HCT116 (cell line): ENCODE measurements around the gene CYREN. TPM values are rescaled to one million over a fixed set of nuclear protein-coding genes. Genes with fewer than 3 reads are reported as not detected.

Experiments
- ATAC-seq: fragments of 200-7000 bp; cut with Tn5 transposase; 2 replicates; pipeline ENCODE4 v1.9.1; 2020; ENCODE audit warnings: mild to moderate bottlenecking, moderate library complexity
- BruUV-seq: library from RNA; stranded (reverse); fragments of 400-500 nt; replicated peaks from 2 replicates; lab custom pipeline; 2021; lab: Mats Ljungman, UMichigan
- CTCF ChIA-PET: fragments of 300-600 bp; sonication (Branson Sonifier 250); formaldehyde crosslinking; loops from one replicate; lab custom pipeline; 2021; ENCODE audit warnings: antibody characterized with exemption; lab: Charles Lee
- POLR2A ChIA-PET: fragments of 300-600, 350-600 bp; sonication (Branson Sonifier 250); formaldehyde crosslinking; loops from one replicate; lab custom pipeline; 2021; ENCODE audit warnings: antibody characterized with exemption; lab: Charles Lee
- RAD21 ChIA-PET, 2 experiments: fragments of 300-600 bp; sonication (Branson Sonifier 250); formaldehyde crosslinking; loops; one replicate each; lab custom pipeline; 2023; ENCODE audit warnings: low total read pairs in 2 of 2; ENCODE audit not compliant: uncharacterized antibody in 2 of 2, unreplicated experiment in 2 of 2, low non-redundant PET in 1 of 2; lab: Charles Lee
- DNase-seq: peaks from one replicate; pipeline ENCODE4 v3.0.0-alpha.2; 2010; ENCODE audit warnings: low read depth, low spot score
- H2AFZ ChIP-seq: fragments of 200-600 bp; shearing (Covaris generic), sonication (generic); 2 replicates; pipeline ENCODE4 v1.6.1; 2017; ENCODE audit warnings: low read depth, mixed run types, mixed read lengths, antibody characterized with exemption, low read length; ENCODE audit not compliant: poor library complexity, severe bottlenecking
- H3K27ac ChIP-seq: 2 replicates; pipeline ENCODE4 v1.5.1; 2012; ENCODE audit warnings: low read depth, low read length
- H3K27me3 ChIP-seq: fragments of 200-600 bp; sonication (generic); 2 replicates; pipeline ENCODE4 v1.6.1; 2016; ENCODE audit warnings: mixed run types, low read length, mixed read lengths; ENCODE audit not compliant: insufficient read depth
- H3K36me3 ChIP-seq, 2 experiments: fragments of 200-500 bp in 1 of 2; fragments of 200-600 bp in 1 of 2; sonication (Bioruptor generic) in 1 of 2; sonication (generic) in 1 of 2; 2 replicates each; pipeline versions ENCODE4 v1.5.1 to v1.6.1; 2014 to 2016; ENCODE audit warnings: low read length in 2 of 2, inconsistent platforms in 1 of 2, mixed read lengths in 1 of 2, mixed run types in 1 of 2; ENCODE audit not compliant: insufficient read depth in 2 of 2, control insufficient read depth in 1 of 2
- H3K4me1 ChIP-seq, 2 experiments: fragments of 200-600 bp in 1 of 2; sonication (generic) in 1 of 2; 2 replicates each; pipeline versions ENCODE4 v1.5.1 to v1.6.1; 2012 to 2017; ENCODE audit warnings: low read length in 2 of 2, inconsistent platforms in 1 of 2, mild to moderate bottlenecking in 1 of 2, mixed read lengths in 1 of 2, mixed run types in 1 of 2, moderate library complexity in 1 of 2; ENCODE audit not compliant: insufficient read depth in 2 of 2, control insufficient read depth in 1 of 2
- H3K4me2 ChIP-seq: fragments of 200-600 bp; sonication (generic); 2 replicates; pipeline ENCODE4 v1.6.1; 2017; ENCODE audit warnings: mixed run types, low read length, mixed read lengths
- H3K4me3 ChIP-seq, 2 experiments: fragments of 200-600 bp in 1 of 2; sonication (generic) in 1 of 2; replicated peaks in 1 of 2; 2 replicates each; pipeline ENCODE4 v1.5.1; 2011 to 2016; ENCODE audit warnings: low read length in 2 of 2, control low read depth in 1 of 2, low read depth in 1 of 2, mild to moderate bottlenecking in 1 of 2, mixed read lengths in 1 of 2, mixed run types in 1 of 2
- H3K79me2 ChIP-seq: fragments of 200-600 bp; sonication (generic); 2 replicates; pipeline ENCODE4 v1.6.1; 2017; ENCODE audit warnings: mild to moderate bottlenecking, mixed run types, low read length, moderate library complexity, mixed read lengths; ENCODE audit not compliant: insufficient read depth
- H3K9ac ChIP-seq: fragments of 200-600 bp; sonication (generic); 2 replicates; pipeline ENCODE4 v1.6.1; 2016; ENCODE audit warnings: low read length, mixed read lengths
- H3K9me2 ChIP-seq: fragments of 200-600 bp; sonication (generic), shearing (Covaris generic); 2 replicates; pipeline ENCODE4 v1.6.1; 2017; ENCODE audit warnings: mixed run types, mild to moderate bottlenecking, moderate library complexity; ENCODE audit not compliant: insufficient read depth
- H3K9me3 ChIP-seq, 2 experiments: fragments of 200-500 bp in 1 of 2; fragments of 200-600 bp in 1 of 2; sonication (Bioruptor generic) in 1 of 2; sonication (generic) in 1 of 2; 2 replicates each; pipeline ENCODE4 v1.6.1; 2014 to 2017; ENCODE audit warnings: low read length in 2 of 2, mixed read lengths in 2 of 2, inconsistent platforms in 1 of 2, low read depth in 1 of 2, mild to moderate bottlenecking in 1 of 2, mixed run types in 1 of 2, moderate library complexity in 1 of 2; ENCODE audit not compliant: control insufficient read depth in 1 of 2, insufficient read depth in 1 of 2
- H4K20me1 ChIP-seq: fragments of 200-600 bp; sonication (generic), shearing (Covaris generic); 2 replicates; pipeline ENCODE4 v1.6.1; 2017; ENCODE audit warnings: mixed run types, mild to moderate bottlenecking, moderate library complexity; ENCODE audit not compliant: insufficient read depth
- ATF3 ChIP-seq: IDR thresholded peaks from 2 replicates; pipeline ENCODE4 v1.6.1; 2012
- CBX3 ChIP-seq: IDR thresholded peaks from 2 replicates; pipeline ENCODE4 v1.6.1; 2012; ENCODE audit warnings: low read depth
- EGR1 ChIP-seq: IDR thresholded peaks from 2 replicates; pipeline ENCODE4 v1.6.1; 2012; ENCODE audit warnings: low read depth
- EZH2phosphoT487 ChIP-seq: fragments of 200-600 bp; IDR thresholded peaks from 2 replicates; pipeline ENCODE4 v1.6.1; 2018; ENCODE audit warnings: antibody characterized with exemption, borderline replicate concordance
- MAX ChIP-seq: IDR thresholded peaks from 2 replicates; pipeline ENCODE4 v1.6.1; 2012
- POLR2A ChIP-seq: IDR thresholded peaks from 2 replicates; pipeline ENCODE4 v1.7.0; 2011; ENCODE audit warnings: borderline replicate concordance; ENCODE audit not compliant: insufficient read depth, insufficient read length; ENCODE audit errors: extremely low read depth
- POLR2AphosphoS5 ChIP-seq: IDR thresholded peaks from 2 replicates; pipeline ENCODE4 v1.6.1; 2011; ENCODE audit warnings: mild to moderate bottlenecking, low read depth, low read length, moderate library complexity
- SIN3A ChIP-seq: IDR thresholded peaks from 2 replicates; pipeline ENCODE4 v1.6.1; 2012; ENCODE audit warnings: low read depth
- SP1 ChIP-seq: IDR thresholded peaks from 2 replicates; pipeline ENCODE4 v1.6.1; 2012; ENCODE audit warnings: low read depth
- SRF ChIP-seq: IDR thresholded peaks from 2 replicates; pipeline ENCODE4 v1.6.1; 2012; ENCODE audit warnings: low read depth
- TCF7L2 ChIP-seq: IDR thresholded peaks from 2 replicates; pipeline ENCODE4 v1.7.0; 2011; ENCODE audit warnings: borderline replicate concordance, inconsistent platforms; ENCODE audit not compliant: insufficient read depth, insufficient read length; ENCODE audit errors: extremely low read depth
- ZFX ChIP-seq: fragments of 450-650 bp; IDR thresholded peaks from 2 replicates; pipeline ENCODE4 v1.6.1; 2017
- intact Hi-C: fragments of 100-400 bp; cut with micrococcal nuclease; formaldehyde crosslinking; loops from 2 replicates; pipeline ENCODE4 v1.10.0; 2022
- total RNA-seq: library from RNA; stranded (reverse); gene quantifications from one replicate; pipeline ENCODE4 v1.2.1, GENCODE V29; 2021; ENCODE audit not compliant: unreplicated experiment

CYREN gene
- total RNA-seq, 1 experiment from 2014 or later, result 54.5 TPM

DNA sequence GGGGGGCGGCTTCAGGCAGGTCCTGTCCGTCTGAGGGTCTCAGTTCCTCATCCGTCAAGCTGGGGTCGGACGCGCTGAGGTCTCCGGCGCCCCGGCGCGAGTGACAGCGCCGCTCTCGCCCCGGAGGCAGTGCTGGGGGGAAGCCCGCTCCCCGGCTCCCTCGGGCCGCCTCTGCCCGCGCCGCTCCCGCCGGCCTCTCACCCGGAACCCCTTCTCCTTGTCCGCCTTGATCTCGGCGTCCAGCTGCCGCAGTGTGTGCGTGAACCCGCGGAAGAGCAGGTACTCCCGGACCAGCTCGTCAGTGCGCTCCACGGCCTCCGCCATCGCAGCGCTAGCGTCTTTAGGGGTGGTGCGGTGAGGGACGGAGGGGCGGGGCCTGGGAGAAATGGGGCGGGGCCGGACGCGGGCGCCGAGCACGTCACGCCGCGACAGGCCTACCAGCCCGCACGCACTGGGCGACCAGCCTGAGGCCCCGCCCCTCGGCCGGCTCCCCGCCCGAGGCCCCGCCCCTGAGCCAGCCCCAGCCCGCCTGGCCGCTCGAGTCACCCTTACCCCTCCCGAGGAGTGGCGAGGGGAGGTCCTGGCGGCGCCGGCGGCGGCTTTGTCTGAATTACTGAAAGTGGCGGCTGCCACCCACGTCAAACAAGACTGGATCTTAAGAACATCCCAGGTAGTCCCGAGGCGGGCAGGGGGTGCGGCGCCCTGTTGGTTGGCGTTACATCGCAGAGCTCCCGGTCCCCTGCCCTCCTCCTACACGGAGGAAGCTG is 40.9 kb upstream of the CYREN start, which contains the start of gene WDR91 (continued):
- no peak for TF ChIP-seq ATF3
- peak; percentile 23; the same call in 1 of the 2 replicates for TF ChIP-seq MAX
- no peak for TF ChIP-seq CBX3

- TF ChIP-seq SRF (no peak), SIN3A (0 out of 2 replicates have a peak, but pooled peaks have one; percentile 18)
- TF ChIP-seq, all 23 proteins: peak for 1
- no peaks in the 10 kb centered on the region for H3K79me2 ChIP-seq
- H3K27me3 ChIP-seq, result no peaks in the 10 kb centered on the region
- DNase-seq (no peak), ATAC-seq (no peak; the same call in 1 of the 2 replicates)
- H3K36me3 ChIP-seq, result no peaks in the 10 kb centered on the region
- H3K4me2 ChIP-seq, result peak overlapping the region; percentile 91
- no peaks in the 10 kb centered on the region for H3K9me3 ChIP-seq
- no peaks in the 10 kb centered on the region for H3K9me2 ChIP-seq
- peak overlapping the region; percentile 73 for H3K9ac ChIP-seq
- intact Hi-C loops, result no loop called here
- no peak overlapping the region for H2AFZ ChIP-seq
- peak overlapping the region; percentile 24; the same call in 1 of the 2 replicates for H3K27ac ChIP-seq
- peak overlapping the region; percentile 63 to 81 for H3K4me3 ChIP-seq
- BruUV-seq, result no TSS peak
- ChIA-PET CTCF (interaction anchor here (1.2 kb wide), 1 partner anchor 225 kb away, joined by 3 read pairs; the partner anchor contains the start of gene AGBL3), RAD21 (no interaction called here), POLR2A (no interaction called here)
- H4K20me1 ChIP-seq, result no peaks in the 10 kb centered on the region
- H3K4me1 ChIP-seq, result peaks cover 5 to 7% of the 10 kb centered on the region in 2 experiments; a peak in 3 of 4 replicates
Measured at GRCh38 chr7:135210888-135211178, 40.3 kb upstream of the CYREN start.

DNA sequence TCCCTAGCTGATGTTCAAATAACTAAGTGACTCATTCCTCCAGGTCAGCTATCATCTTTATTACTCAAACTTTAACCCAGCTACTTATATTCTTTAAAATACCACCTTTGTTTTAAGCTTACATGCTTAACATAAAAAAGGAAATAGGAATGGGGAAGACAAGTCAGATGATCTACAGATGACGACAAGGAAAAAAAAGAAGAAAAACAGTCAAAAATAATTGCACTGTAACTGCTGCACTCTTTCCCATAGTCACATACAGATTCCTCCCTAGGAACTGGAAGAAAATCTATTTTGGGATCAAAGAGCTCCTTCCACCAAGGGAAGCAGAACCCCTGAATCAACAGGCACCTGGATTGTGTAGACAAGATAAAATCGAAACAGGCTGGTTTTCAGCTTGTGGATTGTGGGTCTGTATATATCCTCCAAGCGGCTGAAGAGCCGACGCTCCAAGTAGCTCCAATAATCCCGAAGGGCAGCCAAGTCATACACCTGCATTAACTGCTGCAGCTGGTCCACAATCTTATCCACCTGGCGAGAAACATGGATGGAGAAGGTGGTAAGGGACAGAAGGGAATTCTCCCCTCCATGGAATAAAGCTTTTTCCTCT is 38.8 kb upstream of the CYREN start:
- Histone ChIP-seq H3K9me2 (no peaks in the 10 kb centered on the region), H3K4me1 (peaks cover 5 to 7% of the 10 kb centered on the region in 2 experiments; a peak in 3 of 4 replicates), H3K4me2 (no peak overlapping the region), H2AFZ (no peak overlapping the region), H3K79me2 (no peaks in the 10 kb centered on the region), H3K4me3 (no peak overlapping the region), H3K9me3 (no peaks in the 10 kb centered on the region), H3K36me3 (no peaks in the 10 kb centered on the region), H3K27me3 (no peaks in the 10 kb centered on the region), H3K27ac (no peak overlapping the region), H4K20me1 (no peaks in the 10 kb centered on the region), H3K9ac (no peak overlapping the region)
- intact Hi-C loops, result no loop called here
- CTCF ChIA-PET, result no interaction called here
- no peak for ATAC-seq
- no peak for DNase-seq
- TF ChIP-seq EZH2phosphoT487, result no peak
- TF ChIP-seq CBX3, result no peak
- no peak for TF ChIP-seq POLR2AphosphoS5
- TF ChIP-seq POLR2A, result no peak
- no peak for TF ChIP-seq SP1
- TF ChIP-seq EGR1, result no peak
- no peak for TF ChIP-seq ZFX
- TF ChIP-seq TCF7L2, result no peak
- RAD21 ChIA-PET, result no interaction called here
- POLR2A ChIA-PET, result no interaction called here
- no TSS peak for BruUV-seq
